ENCODE measurements around the gene MCCC1.

DNA sequence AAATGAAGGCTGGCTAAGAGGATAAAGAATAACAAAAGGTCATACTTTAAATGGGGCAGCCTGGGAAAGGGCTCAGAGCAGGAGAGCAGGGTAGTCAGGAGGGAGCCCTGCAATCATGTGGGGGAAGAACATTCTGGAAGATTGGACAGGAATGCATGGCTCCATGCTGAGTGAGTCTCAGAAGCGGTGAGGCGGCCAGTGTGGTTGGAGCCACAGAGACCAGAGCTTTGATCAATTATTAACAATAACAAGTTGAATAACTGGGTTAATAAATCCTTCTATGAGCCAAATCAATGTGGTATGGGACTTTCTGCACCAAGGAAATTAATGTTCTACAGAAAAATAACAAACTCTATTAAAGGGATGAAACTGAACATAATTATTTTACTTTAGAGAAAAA, 61.1 kb downstream of the MCCC1 start:
- no peak for TF ChIP-seq ZNF615 (CRISPR knock-in tag; IDR thresholded peaks at IDR 0.05; ENCODE audit: borderline replicate concordance)
- TF ChIP-seq CAMTA2 (CRISPR knock-in tag; IDR thresholded peaks at IDR 0.05; ENCODE audit: borderline replicate concordance): no peak
- TF ChIP-seq, protein P1, sequence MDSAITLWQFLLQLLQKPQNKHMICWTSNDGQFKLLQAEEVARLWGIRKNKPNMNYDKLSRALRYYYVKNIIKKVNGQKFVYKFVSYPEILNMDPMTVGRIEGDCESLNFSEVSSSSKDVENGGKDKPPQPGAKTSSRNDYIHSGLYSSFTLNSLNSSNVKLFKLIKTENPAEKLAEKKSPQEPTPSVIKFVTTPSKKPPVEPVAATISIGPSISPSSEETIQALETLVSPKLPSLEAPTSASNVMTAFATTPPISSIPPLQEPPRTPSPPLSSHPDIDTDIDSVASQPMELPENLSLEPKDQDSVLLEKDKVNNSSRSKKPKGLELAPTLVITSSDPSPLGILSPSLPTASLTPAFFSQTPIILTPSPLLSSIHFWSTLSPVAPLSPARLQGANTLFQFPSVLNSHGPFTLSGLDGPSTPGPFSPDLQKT (CRISPR knock-in tag; IDR thresholded peaks at IDR 0.05; ENCODE audit: borderline replicate concordance): no peak
- no peak for TF ChIP-seq TCF12 (IDR thresholded peaks at IDR 0.05)
- no peak for TF ChIP-seq TCF12 (CRISPR knock-in tag; IDR thresholded peaks at IDR 0.05)
- no peak for TF ChIP-seq STAT5B (CRISPR knock-in tag; IDR thresholded peaks at IDR 0.05)
- TF ChIP-seq, protein P2, sequence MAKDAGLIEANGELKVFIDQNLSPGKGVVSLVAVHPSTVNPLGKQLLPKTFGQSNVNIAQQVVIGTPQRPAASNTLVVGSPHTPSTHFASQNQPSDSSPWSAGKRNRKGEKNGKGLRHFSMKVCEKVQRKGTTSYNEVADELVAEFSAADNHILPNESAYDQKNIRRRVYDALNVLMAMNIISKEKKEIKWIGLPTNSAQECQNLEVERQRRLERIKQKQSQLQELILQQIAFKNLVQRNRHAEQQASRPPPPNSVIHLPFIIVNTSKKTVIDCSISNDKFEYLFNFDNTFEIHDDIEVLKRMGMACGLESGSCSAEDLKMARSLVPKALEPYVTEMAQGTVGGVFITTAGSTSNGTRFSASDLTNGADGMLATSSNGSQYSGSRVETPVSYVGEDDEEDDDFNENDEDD (CRISPR knock-in tag; IDR thresholded peaks at IDR 0.05; ENCODE audit: borderline replicate concordance): no peak
- TF ChIP-seq, protein P3, sequence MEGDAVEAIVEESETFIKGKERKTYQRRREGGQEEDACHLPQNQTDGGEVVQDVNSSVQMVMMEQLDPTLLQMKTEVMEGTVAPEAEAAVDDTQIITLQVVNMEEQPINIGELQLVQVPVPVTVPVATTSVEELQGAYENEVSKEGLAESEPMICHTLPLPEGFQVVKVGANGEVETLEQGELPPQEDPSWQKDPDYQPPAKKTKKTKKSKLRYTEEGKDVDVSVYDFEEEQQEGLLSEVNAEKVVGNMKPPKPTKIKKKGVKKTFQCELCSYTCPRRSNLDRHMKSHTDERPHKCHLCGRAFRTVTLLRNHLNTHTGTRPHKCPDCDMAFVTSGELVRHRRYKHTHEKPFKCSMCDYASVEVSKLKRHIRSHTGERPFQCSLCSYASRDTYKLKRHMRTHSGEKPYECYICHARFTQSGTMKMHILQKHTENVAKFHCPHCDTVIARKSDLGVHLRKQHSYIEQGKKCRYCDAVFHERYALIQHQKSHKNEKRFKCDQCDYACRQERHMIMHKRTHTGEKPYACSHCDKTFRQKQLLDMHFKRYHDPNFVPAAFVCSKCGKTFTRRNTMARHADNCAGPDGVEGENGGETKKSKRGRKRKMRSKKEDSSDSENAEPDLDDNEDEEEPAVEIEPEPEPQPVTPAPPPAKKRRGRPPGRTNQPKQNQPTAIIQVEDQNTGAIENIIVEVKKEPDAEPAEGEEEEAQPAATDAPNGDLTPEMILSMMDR (CRISPR knock-in tag; IDR thresholded peaks at IDR 0.05): no peak
- TF ChIP-seq, protein P4, sequence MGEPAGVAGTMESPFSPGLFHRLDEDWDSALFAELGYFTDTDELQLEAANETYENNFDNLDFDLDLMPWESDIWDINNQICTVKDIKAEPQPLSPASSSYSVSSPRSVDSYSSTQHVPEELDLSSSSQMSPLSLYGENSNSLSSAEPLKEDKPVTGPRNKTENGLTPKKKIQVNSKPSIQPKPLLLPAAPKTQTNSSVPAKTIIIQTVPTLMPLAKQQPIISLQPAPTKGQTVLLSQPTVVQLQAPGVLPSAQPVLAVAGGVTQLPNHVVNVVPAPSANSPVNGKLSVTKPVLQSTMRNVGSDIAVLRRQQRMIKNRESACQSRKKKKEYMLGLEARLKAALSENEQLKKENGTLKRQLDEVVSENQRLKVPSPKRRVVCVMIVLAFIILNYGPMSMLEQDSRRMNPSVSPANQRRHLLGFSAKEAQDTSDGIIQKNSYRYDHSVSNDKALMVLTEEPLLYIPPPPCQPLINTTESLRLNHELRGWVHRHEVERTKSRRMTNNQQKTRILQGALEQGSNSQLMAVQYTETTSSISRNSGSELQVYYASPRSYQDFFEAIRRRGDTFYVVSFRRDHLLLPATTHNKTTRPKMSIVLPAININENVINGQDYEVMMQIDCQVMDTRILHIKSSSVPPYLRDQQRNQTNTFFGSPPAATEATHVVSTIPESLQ (CRISPR knock-in tag; conservative IDR thresholded peaks at IDR 0.05): no peak
- TF ChIP-seq, protein P5, sequence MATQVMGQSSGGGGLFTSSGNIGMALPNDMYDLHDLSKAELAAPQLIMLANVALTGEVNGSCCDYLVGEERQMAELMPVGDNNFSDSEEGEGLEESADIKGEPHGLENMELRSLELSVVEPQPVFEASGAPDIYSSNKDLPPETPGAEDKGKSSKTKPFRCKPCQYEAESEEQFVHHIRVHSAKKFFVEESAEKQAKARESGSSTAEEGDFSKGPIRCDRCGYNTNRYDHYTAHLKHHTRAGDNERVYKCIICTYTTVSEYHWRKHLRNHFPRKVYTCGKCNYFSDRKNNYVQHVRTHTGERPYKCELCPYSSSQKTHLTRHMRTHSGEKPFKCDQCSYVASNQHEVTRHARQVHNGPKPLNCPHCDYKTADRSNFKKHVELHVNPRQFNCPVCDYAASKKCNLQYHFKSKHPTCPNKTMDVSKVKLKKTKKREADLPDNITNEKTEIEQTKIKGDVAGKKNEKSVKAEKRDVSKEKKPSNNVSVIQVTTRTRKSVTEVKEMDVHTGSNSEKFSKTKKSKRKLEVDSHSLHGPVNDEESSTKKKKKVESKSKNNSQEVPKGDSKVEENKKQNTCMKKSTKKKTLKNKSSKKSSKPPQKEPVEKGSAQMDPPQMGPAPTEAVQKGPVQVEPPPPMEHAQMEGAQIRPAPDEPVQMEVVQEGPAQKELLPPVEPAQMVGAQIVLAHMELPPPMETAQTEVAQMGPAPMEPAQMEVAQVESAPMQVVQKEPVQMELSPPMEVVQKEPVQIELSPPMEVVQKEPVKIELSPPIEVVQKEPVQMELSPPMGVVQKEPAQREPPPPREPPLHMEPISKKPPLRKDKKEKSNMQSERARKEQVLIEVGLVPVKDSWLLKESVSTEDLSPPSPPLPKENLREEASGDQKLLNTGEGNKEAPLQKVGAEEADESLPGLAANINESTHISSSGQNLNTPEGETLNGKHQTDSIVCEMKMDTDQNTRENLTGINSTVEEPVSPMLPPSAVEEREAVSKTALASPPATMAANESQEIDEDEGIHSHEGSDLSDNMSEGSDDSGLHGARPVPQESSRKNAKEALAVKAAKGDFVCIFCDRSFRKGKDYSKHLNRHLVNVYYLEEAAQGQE (IDR thresholded peaks at IDR 0.05; ENCODE audit: borderline replicate concordance in 1 of 2, low read depth in 1 of 2, low read length in 2 of 2): no peak

All from HepG2 (cell line).